HCT116 (cell line): Measurements from ENCODE around the gene KSR2. TPM values are rescaled to one million over a fixed set of nuclear protein-coding genes. Genes with fewer than 3 reads are reported as not detected.

ENCODE experiments used
- ATAC-seq: fragments of 200-7000 bp; cut with Tn5 transposase; 2 replicates; pipeline ENCODE4 v1.9.1; 2020; ENCODE audit warnings: mild to moderate bottlenecking, moderate library complexity
- BruUV-seq: library from RNA; stranded (reverse); fragments of 400-500 nt; replicated peaks from 2 replicates; lab custom pipeline; 2021; lab: Mats Ljungman, UMichigan
- CTCF ChIA-PET: fragments of 300-600 bp; sonication (Branson Sonifier 250); formaldehyde crosslinking; loops from one replicate; lab custom pipeline; 2021; ENCODE audit warnings: antibody characterized with exemption; lab: Charles Lee
- POLR2A ChIA-PET: fragments of 300-600, 350-600 bp; sonication (Branson Sonifier 250); formaldehyde crosslinking; loops from one replicate; lab custom pipeline; 2021; ENCODE audit warnings: antibody characterized with exemption; lab: Charles Lee
- RAD21 ChIA-PET, 2 experiments: fragments of 300-600 bp; sonication (Branson Sonifier 250); formaldehyde crosslinking; loops; one replicate each; lab custom pipeline; 2023; ENCODE audit warnings: low total read pairs in 2 of 2; ENCODE audit not compliant: uncharacterized antibody in 2 of 2, unreplicated experiment in 2 of 2, low non-redundant PET in 1 of 2; lab: Charles Lee
- DNase-seq: peaks from one replicate; pipeline ENCODE4 v3.0.0-alpha.2; 2010; ENCODE audit warnings: low read depth, low spot score
- H2AFZ ChIP-seq: fragments of 200-600 bp; shearing (Covaris generic), sonication (generic); 2 replicates; pipeline ENCODE4 v1.6.1; 2017; ENCODE audit warnings: low read depth, mixed run types, mixed read lengths, antibody characterized with exemption, low read length; ENCODE audit not compliant: poor library complexity, severe bottlenecking
- H3K27ac ChIP-seq: 2 replicates; pipeline ENCODE4 v1.5.1; 2012; ENCODE audit warnings: low read depth, low read length
- H3K27me3 ChIP-seq: fragments of 200-600 bp; sonication (generic); 2 replicates; pipeline ENCODE4 v1.6.1; 2016; ENCODE audit warnings: mixed run types, low read length, mixed read lengths; ENCODE audit not compliant: insufficient read depth
- H3K36me3 ChIP-seq, 2 experiments: fragments of 200-500 bp in 1 of 2; fragments of 200-600 bp in 1 of 2; sonication (Bioruptor generic) in 1 of 2; sonication (generic) in 1 of 2; 2 replicates each; pipeline versions ENCODE4 v1.5.1 to v1.6.1; 2014 to 2016; ENCODE audit warnings: low read length in 2 of 2, inconsistent platforms in 1 of 2, mixed read lengths in 1 of 2, mixed run types in 1 of 2; ENCODE audit not compliant: insufficient read depth in 2 of 2, control insufficient read depth in 1 of 2
- H3K4me1 ChIP-seq, 2 experiments: fragments of 200-600 bp in 1 of 2; sonication (generic) in 1 of 2; 2 replicates each; pipeline versions ENCODE4 v1.5.1 to v1.6.1; 2012 to 2017; ENCODE audit warnings: low read length in 2 of 2, inconsistent platforms in 1 of 2, mild to moderate bottlenecking in 1 of 2, mixed read lengths in 1 of 2, mixed run types in 1 of 2, moderate library complexity in 1 of 2; ENCODE audit not compliant: insufficient read depth in 2 of 2, control insufficient read depth in 1 of 2
- H3K4me2 ChIP-seq: fragments of 200-600 bp; sonication (generic); 2 replicates; pipeline ENCODE4 v1.6.1; 2017; ENCODE audit warnings: mixed run types, low read length, mixed read lengths
- H3K4me3 ChIP-seq, 2 experiments: fragments of 200-600 bp in 1 of 2; sonication (generic) in 1 of 2; replicated peaks in 1 of 2; 2 replicates each; pipeline ENCODE4 v1.5.1; 2011 to 2016; ENCODE audit warnings: low read length in 2 of 2, control low read depth in 1 of 2, low read depth in 1 of 2, mild to moderate bottlenecking in 1 of 2, mixed read lengths in 1 of 2, mixed run types in 1 of 2
- H3K79me2 ChIP-seq: fragments of 200-600 bp; sonication (generic); 2 replicates; pipeline ENCODE4 v1.6.1; 2017; ENCODE audit warnings: mild to moderate bottlenecking, mixed run types, low read length, moderate library complexity, mixed read lengths; ENCODE audit not compliant: insufficient read depth
- H3K9ac ChIP-seq: fragments of 200-600 bp; sonication (generic); 2 replicates; pipeline ENCODE4 v1.6.1; 2016; ENCODE audit warnings: low read length, mixed read lengths
- H3K9me2 ChIP-seq: fragments of 200-600 bp; sonication (generic), shearing (Covaris generic); 2 replicates; pipeline ENCODE4 v1.6.1; 2017; ENCODE audit warnings: mixed run types, mild to moderate bottlenecking, moderate library complexity; ENCODE audit not compliant: insufficient read depth
- H3K9me3 ChIP-seq, 2 experiments: fragments of 200-500 bp in 1 of 2; fragments of 200-600 bp in 1 of 2; sonication (Bioruptor generic) in 1 of 2; sonication (generic) in 1 of 2; 2 replicates each; pipeline ENCODE4 v1.6.1; 2014 to 2017; ENCODE audit warnings: low read length in 2 of 2, mixed read lengths in 2 of 2, inconsistent platforms in 1 of 2, low read depth in 1 of 2, mild to moderate bottlenecking in 1 of 2, mixed run types in 1 of 2, moderate library complexity in 1 of 2; ENCODE audit not compliant: control insufficient read depth in 1 of 2, insufficient read depth in 1 of 2
- H4K20me1 ChIP-seq: fragments of 200-600 bp; sonication (generic), shearing (Covaris generic); 2 replicates; pipeline ENCODE4 v1.6.1; 2017; ENCODE audit warnings: mixed run types, mild to moderate bottlenecking, moderate library complexity; ENCODE audit not compliant: insufficient read depth
- EGR1 ChIP-seq: IDR thresholded peaks from 2 replicates; pipeline ENCODE4 v1.6.1; 2012; ENCODE audit warnings: low read depth
- ELF1 ChIP-seq: IDR thresholded peaks from 2 replicates; pipeline ENCODE4 v1.6.1; 2012; ENCODE audit warnings: low read depth, borderline replicate concordance
- EZH2 ChIP-seq: fragments of 200-600 bp; sonication (generic); IDR thresholded peaks from 2 replicates; pipeline ENCODE4 v1.6.1; 2017; ENCODE audit warnings: antibody characterized with exemption, mixed run types
- POLR2A ChIP-seq: IDR thresholded peaks from 2 replicates; pipeline ENCODE4 v1.7.0; 2011; ENCODE audit warnings: borderline replicate concordance; ENCODE audit not compliant: insufficient read depth, insufficient read length; ENCODE audit errors: extremely low read depth
- SP1 ChIP-seq: IDR thresholded peaks from 2 replicates; pipeline ENCODE4 v1.6.1; 2012; ENCODE audit warnings: low read depth
- SRF ChIP-seq: IDR thresholded peaks from 2 replicates; pipeline ENCODE4 v1.6.1; 2012; ENCODE audit warnings: low read depth
- TCF7L2 ChIP-seq: IDR thresholded peaks from 2 replicates; pipeline ENCODE4 v1.7.0; 2011; ENCODE audit warnings: borderline replicate concordance, inconsistent platforms; ENCODE audit not compliant: insufficient read depth, insufficient read length; ENCODE audit errors: extremely low read depth
- ZFX ChIP-seq: fragments of 450-650 bp; IDR thresholded peaks from 2 replicates; pipeline ENCODE4 v1.6.1; 2017
- ZNF274 ChIP-seq: fragments of 200-500 bp; sonication (Bioruptor generic); IDR thresholded peaks from 2 replicates; pipeline ENCODE4 v1.6.1; 2014; ENCODE audit warnings: mild to moderate bottlenecking, low read depth, low read length, inconsistent platforms
- intact Hi-C: fragments of 100-400 bp; cut with micrococcal nuclease; formaldehyde crosslinking; loops from 2 replicates; pipeline ENCODE4 v1.10.0; 2022
- total RNA-seq: library from RNA; stranded (reverse); gene quantifications from one replicate; pipeline ENCODE4 v1.2.1, GENCODE V29; 2021; ENCODE audit not compliant: unreplicated experiment
- TF ChIP-seq, protein P1 (sequence below): IDR thresholded peaks from 2 replicates; pipeline ENCODE4 v1.6.1; 2012
- TF ChIP-seq, protein P2 (sequence below): IDR thresholded peaks from 2 replicates; pipeline ENCODE4 v1.6.1; 2011; ENCODE audit warnings: mild to moderate bottlenecking, low read length, moderate library complexity; ENCODE audit not compliant: insufficient replicate concordance; ENCODE audit errors: extremely low read depth
- TF ChIP-seq, protein P3 (sequence below): IDR thresholded peaks from 2 replicates; pipeline ENCODE4 v1.6.1; 2012

KSR2 gene
- total RNA-seq, 1 experiment from 2014 or later = 10.1 TPM

DNA sequence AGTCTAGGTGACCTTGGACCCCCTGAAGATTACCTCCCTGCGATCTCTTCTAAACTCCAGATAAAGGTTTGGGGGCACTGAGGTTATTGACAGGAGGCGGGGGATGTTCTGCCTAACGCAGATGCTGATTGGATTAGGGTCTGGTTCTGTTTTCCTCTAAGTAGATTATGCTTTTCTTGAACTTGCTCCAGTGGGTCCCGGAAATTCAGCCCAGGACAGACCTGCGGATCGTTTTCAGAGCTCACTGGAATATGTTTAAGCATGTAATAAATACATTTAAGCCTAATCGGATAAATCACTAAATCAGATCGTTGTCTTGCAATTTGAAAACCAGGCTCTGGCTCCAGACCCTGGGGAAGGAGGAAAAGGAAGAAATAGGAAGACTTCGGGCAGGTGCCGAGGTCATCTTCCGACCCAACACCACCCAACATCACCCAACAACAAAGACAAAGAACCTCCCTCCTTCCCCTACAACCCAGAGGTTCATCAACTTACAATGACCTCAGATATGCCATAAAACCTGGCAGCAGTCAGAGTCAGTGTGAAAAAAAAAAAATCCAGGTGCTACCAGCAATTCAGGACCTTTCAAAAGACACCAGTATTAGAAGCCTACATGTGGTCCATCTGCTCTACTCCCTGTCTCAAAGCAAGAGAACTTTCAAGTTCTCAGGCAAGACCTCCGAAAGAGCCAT lies 148.4 kb downstream of the KSR2 start:
- H3K4me1 ChIP-seq = no peaks in the 10 kb centered on the region
- H3K9ac ChIP-seq = no peak overlapping the region
- no peak for ATAC-seq
- no peaks in the 10 kb centered on the region for H3K27me3 ChIP-seq
- H4K20me1 ChIP-seq = no peaks in the 10 kb centered on the region
- intact Hi-C loops = no loop called here
- POLR2A ChIA-PET = no interaction called here
- no peak overlapping the region for H3K4me2 ChIP-seq
- H3K9me3 ChIP-seq = no peaks in the 10 kb centered on the region
- H3K4me3 ChIP-seq = no peak overlapping the region
- H3K36me3 ChIP-seq = no peaks in the 10 kb centered on the region
- H3K79me2 ChIP-seq = no peaks in the 10 kb centered on the region
- no peak for DNase-seq
- no peak overlapping the region for H2AFZ ChIP-seq
- CTCF ChIA-PET = interaction anchor here (1.8 kb wide), 1 partner anchor 17 kb away, joined by 6 read pairs; no protein-coding TSS in a partner anchor
- BruUV-seq = no TSS peak
- no peaks in the 10 kb centered on the region for H3K9me2 ChIP-seq
- no peak overlapping the region for H3K27ac ChIP-seq
- TF ChIP-seq EZH2 = no peak
- TF ChIP-seq ELF1 = no peak
- TF ChIP-seq SP1 = no peak
- TF ChIP-seq SRF = no peak
- TF ChIP-seq ZNF274 = no peak
- TF ChIP-seq, protein P1, sequence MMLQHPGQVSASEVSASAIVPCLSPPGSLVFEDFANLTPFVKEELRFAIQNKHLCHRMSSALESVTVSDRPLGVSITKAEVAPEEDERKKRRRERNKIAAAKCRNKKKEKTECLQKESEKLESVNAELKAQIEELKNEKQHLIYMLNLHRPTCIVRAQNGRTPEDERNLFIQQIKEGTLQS = no peak
- no peak for TF ChIP-seq POLR2A
- TF ChIP-seq ZFX = no peak
- TF ChIP-seq, protein P2, sequence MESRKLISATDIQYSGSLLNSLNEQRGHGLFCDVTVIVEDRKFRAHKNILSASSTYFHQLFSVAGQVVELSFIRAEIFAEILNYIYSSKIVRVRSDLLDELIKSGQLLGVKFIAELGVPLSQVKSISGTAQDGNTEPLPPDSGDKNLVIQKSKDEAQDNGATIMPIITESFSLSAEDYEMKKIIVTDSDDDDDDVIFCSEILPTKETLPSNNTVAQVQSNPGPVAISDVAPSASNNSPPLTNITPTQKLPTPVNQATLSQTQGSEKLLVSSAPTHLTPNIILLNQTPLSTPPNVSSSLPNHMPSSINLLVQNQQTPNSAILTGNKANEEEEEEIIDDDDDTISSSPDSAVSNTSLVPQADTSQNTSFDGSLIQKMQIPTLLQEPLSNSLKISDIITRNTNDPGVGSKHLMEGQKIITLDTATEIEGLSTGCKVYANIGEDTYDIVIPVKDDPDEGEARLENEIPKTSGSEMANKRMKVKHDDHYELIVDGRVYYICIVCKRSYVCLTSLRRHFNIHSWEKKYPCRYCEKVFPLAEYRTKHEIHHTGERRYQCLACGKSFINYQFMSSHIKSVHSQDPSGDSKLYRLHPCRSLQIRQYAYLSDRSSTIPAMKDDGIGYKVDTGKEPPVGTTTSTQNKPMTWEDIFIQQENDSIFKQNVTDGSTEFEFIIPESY = no peak
- no peak for TF ChIP-seq TCF7L2
- no peak for TF ChIP-seq EGR1
- TF ChIP-seq, protein P3, sequence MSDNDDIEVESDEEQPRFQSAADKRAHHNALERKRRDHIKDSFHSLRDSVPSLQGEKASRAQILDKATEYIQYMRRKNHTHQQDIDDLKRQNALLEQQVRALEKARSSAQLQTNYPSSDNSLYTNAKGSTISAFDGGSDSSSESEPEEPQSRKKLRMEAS = no peak
- RAD21 ChIA-PET = no interaction called here
